Non-pigmented ciliary epithelial cell (primary cell): ENCODE measurements around the gene PRDM15.

ENCODE experiments used
- DNase-seq: peaks from one replicate; pipeline ENCODE4 v3.0.0-alpha.2; 2010; ENCODE audit warnings: low read depth

Gene PRDM15

GRCh38 chr21:41823906-41824305, 55.2 kb downstream of the PRDM15 start:
- DNase-seq: no peak

- no peak for DNase-seq
These were observed 56.0 kb downstream of the PRDM15 start for GRCh38 chr21:41823166-41823565.

GRCh38 chr21:41821756-41822431, 57.2 kb downstream of the PRDM15 start:
- no peak for DNase-seq

- no peak for DNase-seq
These were observed 57.9 kb downstream of the PRDM15 start for GRCh38 chr21:41821081-41821755.

GRCh38 chr21:41820384-41821080, 58.6 kb downstream of the PRDM15 start:
- no peak for DNase-seq

GRCh38 chr21:41819856-41820281, 59.3 kb downstream of the PRDM15 start:
- DNase-seq: no peak

GRCh38 chr21:41819236-41819855, 59.8 kb downstream of the PRDM15 start:
- no peak for DNase-seq

GRCh38 chr21:41817877-41818855, 61.0 kb downstream of the PRDM15 start:
- no peak for DNase-seq

- peak; percentile 28 for DNase-seq
These were observed 61.9 kb downstream of the PRDM15 start for GRCh38 chr21:41817228-41817627.

- DNase-seq: no peak
These were observed 62.5 kb downstream of the PRDM15 start for GRCh38 chr21:41816583-41817165.

- DNase-seq: no peak
These were observed 63.2 kb downstream of the PRDM15 start for GRCh38 chr21:41815652-41816582.

GRCh38 chr21:41813226-41813625, 65.9 kb downstream of the PRDM15 start:
- DNase-seq: no peak

GRCh38 chr21:41812679-41813078, 66.5 kb downstream of the PRDM15 start:
- no peak for DNase-seq

GRCh38 chr21:41810597-41810932, 68.6 kb downstream of the PRDM15 start:
- DNase-seq: no peak

GRCh38 chr21:41809891-41810596, 69.1 kb downstream of the PRDM15 start:
- no peak for DNase-seq

- no peak for DNase-seq
These were observed 70.3 kb downstream of the PRDM15 start for GRCh38 chr21:41808846-41809245.

- DNase-seq: no peak
These were observed 71.0 kb downstream of the PRDM15 start for GRCh38 chr21:41808094-41808493.

- no peak for DNase-seq
These were observed 72.4 kb downstream of the PRDM15 start for GRCh38 chr21:41806773-41807172.

- DNase-seq: no peak
These were observed 73.5 kb downstream of the PRDM15 start for GRCh38 chr21:41805643-41806042.
